COR-L47 (cell line): ENCODE results near the gene TEX13B.
"Not testable (repeated sequence)": the region's sequence is repeated elsewhere in the genome, so short reads cannot be mapped to it uniquely, and the experiment has no call there.

ENCODE experiments used
- DNase-seq: peaks from one replicate; lab custom pipeline; 2025; lab: John Stamatoyannopoulos, UW

Gene TEX13B

GRCh38 chrX:107982356-107982755, at the start of gene TEX13B:
Gene TEX13B (minus strand): TSS chrX:107982370. CDS start chrX:107982127, 243 bp downstream.
- DNase-seq: no peak

- DNase-seq: no peak
Observed at GRCh38 chrX:108029928-108030711, 48.0 kb upstream of the TEX13B start.

- DNase-seq: no peak
Observed at GRCh38 chrX:108028854-108029253, 46.7 kb upstream of the TEX13B start.

- DNase-seq: no peak
Observed at GRCh38 chrX:108025954-108026600, 43.9 kb upstream of the TEX13B start.

- no peak for DNase-seq
Observed at GRCh38 chrX:108025376-108025775, 43.2 kb upstream of the TEX13B start.

GRCh38 chrX:108022491-108023089, 40.4 kb upstream of the TEX13B start:
- no peak for DNase-seq

GRCh38 chrX:108020631-108021030, 38.5 kb upstream of the TEX13B start:
- DNase-seq: no peak

GRCh38 chrX:108019382-108019875, 37.3 kb upstream of the TEX13B start:
- no peak for DNase-seq

- no peak for DNase-seq
Observed at GRCh38 chrX:108018656-108019381, 36.6 kb upstream of the TEX13B start.

GRCh38 chrX:108001218-108001814, 19.1 kb upstream of the TEX13B start:
- peak; percentile 56 for DNase-seq

- no peak for DNase-seq
Observed at GRCh38 chrX:108000751-108001150, 18.6 kb upstream of the TEX13B start.

- no peak for DNase-seq
Observed at GRCh38 chrX:107996124-107996523, 14.0 kb upstream of the TEX13B start.

GRCh38 chrX:107985033-107985432, 2.9 kb upstream of the TEX13B start:
- DNase-seq: no peak

GRCh38 chrX:107979534-107979933, 2.6 kb downstream of the TEX13B start:
- DNase-seq: no peak

- no peak for DNase-seq
Observed at GRCh38 chrX:107978707-107979307, 3.4 kb downstream of the TEX13B start.

- no peak for DNase-seq
Observed at GRCh38 chrX:107978071-107978470, 4.1 kb downstream of the TEX13B start.

- no peak for DNase-seq
Observed at GRCh38 chrX:107971636-107972035, 10.5 kb downstream of the TEX13B start.

GRCh38 chrX:107970073-107970472, 12.1 kb downstream of the TEX13B start:
- DNase-seq: no peak

- DNase-seq: no peak
Observed at GRCh38 chrX:107968623-107969022, 13.5 kb downstream of the TEX13B start.

GRCh38 chrX:107955337-107955736, 26.8 kb downstream of the TEX13B start:
- DNase-seq: not testable (repeated sequence)

GRCh38 chrX:107940095-107940494, 42.1 kb downstream of the TEX13B start:
- no peak for DNase-seq

GRCh38 chrX:107936434-107936730, 45.8 kb downstream of the TEX13B start:
- DNase-seq: no peak
